Activated CD4-positive, alpha-beta T cell treated with anti-CD3 and anti-CD28 coated beads, Interleukin-2, amount 10 ng/mL, durations not matched to agents 7 days and 5 days (primary cell): ENCODE data around the gene NECTIN4. TPM values are rescaled to one million over a fixed set of nuclear protein-coding genes. Genes with fewer than 3 reads are reported as not detected.

Experiments used
- CTCF ChIA-PET: fragments of 350-600 bp; sonication (Branson Sonifier 250); formaldehyde crosslinking; loops from one replicate; lab custom pipeline; 2021; ENCODE audit warnings: antibody characterized with exemption; lab: Charles Lee
- POLR2A ChIA-PET: fragments of 350-600 bp; sonication (Branson Sonifier 250); formaldehyde crosslinking; loops from one replicate; lab custom pipeline; 2021; ENCODE audit warnings: antibody characterized with exemption; lab: Charles Lee
- DNase-seq: peaks from one replicate; pipeline ENCODE4 v3.0.0-alpha.2; 2020
- H3K27ac Mint-ChIP-seq: one replicate; pipeline ENCODE4 v1.8.0; 2021; ENCODE audit warnings: mild to moderate bottlenecking, moderate library complexity, mixed read lengths
- H3K27me3 Mint-ChIP-seq: one replicate; pipeline ENCODE4 v1.8.0; 2021; ENCODE audit warnings: mixed read lengths
- H3K36me3 Mint-ChIP-seq: one replicate; pipeline ENCODE4 v1.8.0; 2021; ENCODE audit warnings: low read depth, mixed read lengths
- H3K4me1 Mint-ChIP-seq: one replicate; pipeline ENCODE4 v1.8.0; 2021; ENCODE audit warnings: mixed read lengths
- H3K4me3 Mint-ChIP-seq: one replicate; pipeline ENCODE4 v1.8.0; 2021; ENCODE audit warnings: mild to moderate bottlenecking, moderate library complexity, mixed read lengths
- H3K9me3 Mint-ChIP-seq: one replicate; pipeline ENCODE4 v1.8.0; 2021; ENCODE audit warnings: mixed read lengths
- total RNA-seq, 2 experiments: library from RNA; stranded (reverse); gene quantifications; one replicate each; pipeline ENCODE4 v1.2.3, GENCODE V29; 2021

Gene NECTIN4
- under 1 TPM in 1 of 2 experiments, not detected in 1; 0.15 TPM for total RNA-seq

DNA sequence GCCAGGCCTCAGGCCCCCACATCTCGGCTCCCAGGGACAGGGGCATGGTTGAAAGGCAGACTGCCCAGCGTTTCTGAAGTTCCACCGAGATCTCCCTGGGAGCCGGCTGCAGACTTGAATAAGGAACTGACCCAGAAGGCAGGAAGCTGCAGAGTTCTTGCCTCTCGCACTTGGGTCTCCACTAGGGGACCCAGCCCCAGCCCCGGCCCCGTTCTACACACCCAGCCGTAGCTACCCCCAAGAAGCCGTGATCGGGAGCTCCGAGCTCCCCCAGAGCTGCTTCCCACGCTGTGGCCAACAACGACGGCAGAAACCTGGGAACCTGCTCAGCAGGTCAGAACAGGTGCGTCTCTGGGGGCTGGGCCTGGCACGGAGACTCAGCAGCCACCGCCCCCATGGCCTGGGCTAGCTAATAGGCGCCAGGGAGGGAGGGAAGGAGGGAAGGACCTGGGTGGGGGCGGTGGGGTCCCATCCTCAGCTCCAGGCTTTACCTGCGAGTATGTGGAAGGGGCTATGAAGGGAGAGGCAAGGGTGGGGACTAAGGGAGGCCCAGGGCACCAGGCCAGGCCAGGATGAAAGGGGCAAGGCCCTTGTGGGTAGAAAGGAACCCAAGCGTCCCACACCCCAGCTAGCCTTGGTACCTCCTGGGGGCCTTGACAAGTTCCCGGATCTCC lies at the start of gene NECTIN4:
Gene NECTIN4, minus strand, starts transcription at position 308 of the 674 bp plus-strand sequence. Its CDS starts 262 bp downstream, at position 46.
- H3K27me3 Mint-ChIP-seq = no peaks in the 10 kb centered on the region
- H3K9me3 Mint-ChIP-seq = no peaks in the 10 kb centered on the region
- ChIA-PET POLR2A (no interaction called here), CTCF (interaction anchor here (0.9 to 9.5 kb wide), 5 partner anchors 8 to 408 kb away, joined by 3 to 88 read pairs (median 6); partner anchors contain the start of genes ARHGAP30, KLHDC9 and TOMM40L)
- H3K36me3 Mint-ChIP-seq = no peaks in the 10 kb centered on the region
- DNase-seq = no peak
- peak within 1 kb of the TSS; percentile 55 for H3K27ac Mint-ChIP-seq
- H3K4me1 Mint-ChIP-seq = peaks cover 32% of the 10 kb centered on the region
- H3K4me3 Mint-ChIP-seq = no peak within 1 kb of the TSS

DNA sequence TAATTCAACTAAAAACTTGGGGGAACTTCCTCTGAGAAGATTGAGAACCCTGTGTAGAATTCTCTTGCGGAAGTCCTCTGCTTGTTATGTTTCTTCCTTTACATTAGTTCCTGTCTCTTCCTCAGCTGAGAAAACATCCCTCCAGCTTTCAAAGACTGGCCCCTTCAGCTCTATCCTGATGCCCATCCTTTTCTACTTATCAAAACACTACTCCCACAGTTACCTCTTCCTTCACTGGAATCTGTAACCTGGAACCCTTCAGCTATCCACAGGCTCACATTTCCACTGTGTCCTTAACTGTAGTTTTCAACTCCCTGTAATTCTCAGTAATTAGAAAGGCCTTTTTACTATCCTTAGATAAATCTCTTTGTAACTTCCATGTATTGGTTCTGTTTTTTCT lies 49.1 kb upstream of the NECTIN4 start:
- H3K4me3 Mint-ChIP-seq = no peak overlapping the region
- no peak for DNase-seq
- CTCF ChIA-PET = interaction anchor here (0.7 to 1.3 kb wide), 6 partner anchors 9 to 69 kb away, joined by 3 to 6 read pairs (median 4); partner anchors contain the start of genes ARHGAP30 and PPOX
- peaks cover 4% of the 10 kb centered on the region for H3K36me3 Mint-ChIP-seq
- H3K9me3 Mint-ChIP-seq = no peaks in the 10 kb centered on the region
- POLR2A ChIA-PET = interaction anchor here (0.6 kb wide), 1 partner anchor 68 kb away, joined by 5 read pairs; no protein-coding TSS in a partner anchor
- H3K4me1 Mint-ChIP-seq = peaks cover 13% of the 10 kb centered on the region
- H3K27me3 Mint-ChIP-seq = no peaks in the 10 kb centered on the region
- H3K27ac Mint-ChIP-seq = peak overlapping the region; percentile 58

DNA sequence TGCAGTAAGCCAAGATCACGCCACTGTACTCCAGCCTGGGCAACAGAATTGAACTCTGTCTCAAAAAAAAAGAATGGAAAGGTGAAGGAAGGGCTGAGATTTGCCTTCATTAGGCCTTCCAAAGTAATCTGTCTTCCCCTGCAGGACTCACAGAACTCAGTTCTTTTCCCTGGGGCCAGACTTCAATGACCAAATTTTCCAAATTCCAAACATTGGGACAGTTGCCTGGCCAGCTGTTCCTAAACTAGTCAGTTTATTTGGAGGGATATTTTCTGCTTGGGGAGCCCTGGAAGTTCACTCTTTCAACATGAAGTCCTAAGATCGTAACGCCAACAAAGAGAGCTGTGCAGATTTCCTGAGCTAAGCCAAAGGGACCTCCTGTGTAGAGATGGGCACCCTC lies 48.5 kb upstream of the NECTIN4 start:
- POLR2A ChIA-PET = no interaction called here
- H3K27me3 Mint-ChIP-seq = no peaks in the 10 kb centered on the region
- CTCF ChIA-PET = interaction anchor here (0.6 to 1.3 kb wide), 7 partner anchors 9 to 147 kb away, joined by 3 to 6 read pairs (median 4); partner anchors contain the start of genes ARHGAP30 and PPOX
- peaks cover 13% of the 10 kb centered on the region for H3K4me1 Mint-ChIP-seq
- DNase-seq = no peak
- H3K27ac Mint-ChIP-seq = no peak overlapping the region
- no peaks in the 10 kb centered on the region for H3K9me3 Mint-ChIP-seq
- peaks cover 4% of the 10 kb centered on the region for H3K36me3 Mint-ChIP-seq
- no peak overlapping the region for H3K4me3 Mint-ChIP-seq

DNA sequence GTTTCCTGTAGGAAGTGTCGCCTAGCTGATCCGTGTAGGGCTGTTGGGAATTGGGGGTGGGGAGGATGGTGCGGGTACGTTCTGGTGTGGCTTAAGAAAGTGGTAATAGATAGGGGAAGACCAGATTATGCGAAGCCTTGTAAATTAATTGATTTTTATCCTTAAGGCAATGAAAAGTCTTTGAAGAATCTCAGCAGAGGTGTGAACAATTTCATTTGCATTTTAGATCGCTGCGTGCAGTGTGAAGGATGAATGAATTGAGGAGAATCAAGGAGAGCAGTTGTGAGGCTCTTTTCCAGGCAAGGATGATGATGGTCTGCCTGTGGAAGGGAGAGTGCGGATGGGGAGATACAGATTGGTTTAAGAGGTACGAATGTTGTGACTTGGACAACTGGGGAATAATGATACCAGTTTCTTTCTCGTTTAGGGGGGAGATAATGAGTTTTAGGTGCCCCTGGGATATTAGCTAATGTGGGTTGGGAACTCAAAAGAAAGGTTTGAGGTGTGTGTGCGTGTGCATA lies 43.9 kb upstream of the NECTIN4 start:
- POLR2A ChIA-PET = interaction anchor here (0.6 kb wide), 1 partner anchor 16 kb away, joined by 3 read pairs; no protein-coding TSS in a partner anchor
- no peak overlapping the region for H3K4me3 Mint-ChIP-seq
- H3K4me1 Mint-ChIP-seq = peaks cover 43% of the 10 kb centered on the region
- DNase-seq = no peak
- H3K9me3 Mint-ChIP-seq = no peaks in the 10 kb centered on the region
- CTCF ChIA-PET = interaction anchor here (0.6 to 1.7 kb wide), 13 partner anchors 12 to 92 kb away, joined by 3 to 7 read pairs (median 5); partner anchors contain the start of genes NIT1, PFDN2, PPOX and TOMM40L
- no peak overlapping the region for H3K27ac Mint-ChIP-seq
- H3K36me3 Mint-ChIP-seq = peaks cover 28% of the 10 kb centered on the region
- H3K27me3 Mint-ChIP-seq = no peaks in the 10 kb centered on the region

DNA sequence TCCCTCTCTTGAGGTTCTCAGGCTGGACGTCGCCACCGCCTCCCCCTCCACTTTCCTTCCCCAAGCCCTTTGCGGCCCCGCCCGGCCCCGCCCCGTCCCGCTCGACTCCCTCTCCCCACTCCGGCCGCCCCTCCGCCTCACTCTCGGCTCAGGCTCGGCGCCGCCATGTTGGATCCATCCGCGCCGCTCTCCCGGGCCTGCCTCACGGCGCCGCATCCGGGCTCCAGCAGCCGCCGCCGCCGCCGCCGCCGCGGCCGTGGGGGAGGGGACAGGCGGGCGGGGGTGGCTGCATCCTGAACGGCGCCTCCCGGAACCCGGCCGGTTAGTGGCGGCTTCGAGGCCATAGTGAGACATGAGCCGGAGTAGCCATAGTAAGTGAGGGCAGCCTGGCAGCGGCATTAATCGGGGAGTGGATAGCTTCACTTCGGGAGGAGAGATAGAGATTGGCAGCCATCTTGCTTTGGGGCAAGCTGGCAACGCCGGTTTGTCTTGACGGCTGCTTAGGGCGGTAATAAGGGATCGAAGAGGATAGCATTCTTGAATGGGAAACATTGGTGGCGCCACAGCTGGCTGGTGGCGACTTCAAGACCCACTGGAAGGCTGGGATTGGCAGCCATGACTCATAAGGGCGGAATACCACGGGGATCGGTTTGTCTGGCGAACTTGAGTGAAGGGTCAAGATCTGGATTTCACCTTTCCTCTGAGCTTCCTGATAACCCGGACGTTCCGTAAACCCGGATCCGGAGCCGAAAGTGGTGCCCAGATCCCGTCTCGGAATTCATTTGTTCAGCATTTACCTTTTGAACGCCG lies 43.3 kb upstream of the NECTIN4 start, which contains the start of gene DEDD:
Gene DEDD, minus strand, starts transcription at position 258 of the 810 bp plus-strand sequence. CDS start 8,205 bp downstream, outside the sequence.
- Mint-ChIP-seq H3K27me3 (no peaks in the 10 kb centered on the region), H3K27ac (no peak within 1 kb of the TSS), H3K36me3 (peaks cover 32% of the 10 kb centered on the region), H3K4me1 (peaks cover 49% of the 10 kb centered on the region), H3K9me3 (no peaks in the 10 kb centered on the region), H3K4me3 (no peak within 1 kb of the TSS)
- DNase-seq = peak; percentile 93
- CTCF ChIA-PET = interaction anchor here (0.6 to 1.7 kb wide), 12 partner anchors 11 to 93 kb away, joined by 3 to 7 read pairs (median 5); partner anchors contain the start of genes NIT1, PFDN2, PPOX and TOMM40L
- POLR2A ChIA-PET = interaction anchor here (0.6 kb wide), 1 partner anchor 17 kb away, joined by 3 read pairs; no protein-coding TSS in a partner anchor

DNA sequence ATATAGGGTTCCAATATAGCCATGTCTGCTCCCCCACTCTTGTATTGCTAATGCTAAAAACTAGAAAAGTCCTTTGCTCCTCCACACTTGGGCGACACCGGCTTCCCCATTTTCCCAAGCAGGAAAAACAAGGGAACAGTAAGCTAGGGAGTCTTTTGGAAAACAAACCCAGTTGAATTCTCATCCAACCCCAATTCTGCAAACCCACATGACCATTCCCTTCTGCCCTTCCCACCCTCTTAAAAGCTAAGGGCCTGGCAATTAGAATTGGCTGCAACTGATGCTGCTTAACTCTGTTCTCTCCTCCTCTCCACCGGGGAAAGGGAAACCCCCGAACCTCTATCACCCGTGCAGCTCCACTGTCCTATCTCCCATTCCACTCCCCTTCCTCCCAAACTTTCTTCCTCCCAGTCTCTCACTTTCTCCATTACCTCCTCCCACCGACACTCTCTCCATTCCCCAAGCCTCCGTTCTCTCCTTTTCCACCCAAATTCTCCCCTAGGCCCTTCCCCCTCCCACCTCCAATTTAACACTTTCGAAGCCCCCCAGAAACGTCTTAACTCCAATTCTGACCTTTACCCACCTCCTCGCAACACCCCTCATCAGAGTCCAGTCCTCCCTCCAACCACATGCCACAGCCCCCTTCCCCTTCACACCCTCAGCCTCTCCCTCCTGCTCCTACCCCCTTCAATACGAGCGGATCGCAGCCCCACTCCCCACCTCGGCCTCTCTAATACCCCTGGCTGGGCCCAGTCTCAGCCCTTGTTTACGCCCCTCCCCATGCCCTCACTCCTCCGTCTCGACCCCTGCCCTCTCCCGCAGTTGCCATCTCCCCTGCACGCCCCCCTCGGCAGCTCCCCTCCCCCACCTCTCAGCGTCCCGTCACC lies 42.4 kb upstream of the NECTIN4 start:
- POLR2A ChIA-PET = interaction anchor here (0.9 kb wide), 1 partner anchor 22 kb away, joined by 3 read pairs; the partner anchor contains the start of gene UFC1

DNA sequence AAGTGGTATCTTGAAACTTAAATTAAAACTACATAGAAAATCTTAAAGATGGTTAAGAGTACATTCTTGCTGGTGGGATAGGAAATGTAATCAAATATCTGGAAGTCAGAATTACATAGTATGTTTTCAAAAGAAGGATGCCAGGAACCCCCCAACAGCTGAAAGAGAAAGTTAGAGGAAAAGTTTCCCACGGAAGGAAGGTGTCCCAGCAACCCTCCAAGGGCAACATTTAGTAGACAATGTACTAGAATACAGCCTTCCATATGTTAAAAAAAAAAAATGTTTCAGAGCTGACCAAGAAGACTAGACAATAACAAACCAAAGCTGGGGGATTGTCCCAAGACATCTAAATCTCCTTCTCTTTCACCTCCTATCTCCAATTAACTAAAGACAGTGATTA lies 40.9 kb upstream of the NECTIN4 start:
- Mint-ChIP-seq H3K27me3 (no peaks in the 10 kb centered on the region), H3K36me3 (peaks cover 46% of the 10 kb centered on the region), H3K4me1 (peaks cover 59% of the 10 kb centered on the region), H3K9me3 (no peaks in the 10 kb centered on the region), H3K4me3 (no peak overlapping the region), H3K27ac (no peak overlapping the region)
- ChIA-PET POLR2A (no interaction called here), CTCF (interaction anchor here (1.1 kb wide), 1 partner anchor 35 kb away, joined by 3 read pairs; no protein-coding TSS in a partner anchor)
- DNase-seq = no peak

More for the DNA sequence above, 42.4 kb upstream of the NECTIN4 start:
- DNase-seq = no peak
- H3K27me3 Mint-ChIP-seq = no peaks in the 10 kb centered on the region
- no peak overlapping the region for H3K27ac Mint-ChIP-seq
- H3K36me3 Mint-ChIP-seq = peaks cover 38% of the 10 kb centered on the region
- no peaks in the 10 kb centered on the region for H3K9me3 Mint-ChIP-seq
- peaks cover 53% of the 10 kb centered on the region for H3K4me1 Mint-ChIP-seq
- CTCF ChIA-PET = interaction anchor here (0.6 to 1.5 kb wide), 6 partner anchors 12 to 34 kb away, joined by 3 to 7 read pairs (median 4); partner anchors contain the start of gene PPOX
- H3K4me3 Mint-ChIP-seq = no peak overlapping the region

DNA sequence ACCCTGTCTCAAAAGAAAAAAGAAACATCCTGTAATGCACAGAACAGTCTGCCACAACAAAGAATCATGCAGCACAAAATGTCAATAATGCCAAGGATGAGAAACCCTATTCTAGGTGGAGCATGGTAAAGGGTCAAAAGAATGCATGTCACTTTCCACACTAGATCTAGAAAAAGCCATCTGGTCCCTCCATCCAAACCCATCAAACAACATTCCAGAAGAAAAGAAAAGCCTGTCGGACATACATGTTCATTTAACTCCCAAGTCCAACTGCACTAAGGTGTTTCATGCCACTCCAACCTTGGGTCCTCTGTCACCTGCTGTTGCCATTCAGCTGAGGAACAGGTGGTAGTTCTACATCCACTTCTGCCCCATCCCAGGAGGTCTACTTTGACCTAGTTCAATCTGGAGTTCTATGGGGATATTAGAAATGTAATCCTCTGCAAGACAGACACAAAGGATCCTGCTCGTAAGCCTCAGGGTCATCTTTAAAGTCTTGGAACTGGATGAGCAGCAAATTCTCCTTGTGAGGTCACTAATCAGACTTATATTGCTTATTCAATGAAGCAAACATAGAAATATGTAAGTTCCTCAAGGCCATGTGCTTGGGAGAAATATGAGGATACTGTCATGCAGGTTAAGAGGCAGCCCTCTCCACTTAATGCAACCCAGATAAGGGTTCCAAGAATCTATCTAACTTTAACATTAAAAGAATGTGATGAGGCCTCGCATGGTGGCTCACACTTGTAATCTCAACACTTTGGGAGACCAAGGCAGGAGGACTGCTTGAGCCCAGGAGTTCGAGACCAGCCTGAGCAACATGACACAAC lies 39.4 kb upstream of the NECTIN4 start:
- Mint-ChIP-seq H3K27ac (peak overlapping the region; percentile 7), H3K36me3 (peaks cover 51% of the 10 kb centered on the region), H3K9me3 (no peaks in the 10 kb centered on the region), H3K4me3 (no peak overlapping the region), H3K4me1 (peaks cover 56% of the 10 kb centered on the region), H3K27me3 (no peaks in the 10 kb centered on the region)
- DNase-seq = no peak
- POLR2A ChIA-PET = no interaction called here
- CTCF ChIA-PET = interaction anchor here (0.7 to 1.9 kb wide), 3 partner anchors 10 to 36 kb away, joined by 3 to 5 read pairs (median 3); no protein-coding TSS in a partner anchor

DNA sequence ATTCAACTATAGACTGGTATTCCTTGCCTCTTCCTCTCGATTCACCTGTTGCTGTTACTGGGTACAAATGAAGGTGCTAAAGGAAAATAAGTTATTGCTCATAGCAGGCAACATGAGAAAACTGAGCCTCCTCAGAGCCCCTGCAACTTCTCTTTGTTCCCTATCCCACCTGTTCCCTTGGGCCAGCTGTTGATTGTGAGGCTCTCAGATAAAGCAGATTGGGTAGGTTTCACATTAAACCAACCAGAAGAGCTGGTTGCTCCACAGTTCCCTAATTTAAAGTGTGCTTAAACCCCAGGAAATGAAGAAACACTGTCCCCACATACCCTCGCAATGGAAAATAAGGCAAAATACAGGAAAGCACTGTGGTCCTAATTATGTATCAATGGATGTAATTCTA lies 38.3 kb upstream of the NECTIN4 start:
- no peaks in the 10 kb centered on the region for H3K27me3 Mint-ChIP-seq
- ChIA-PET POLR2A (interaction anchor here (0.6 kb wide), 1 partner anchor 134 kb away, joined by 3 read pairs; no protein-coding TSS in a partner anchor), CTCF (interaction anchor here (0.6 to 1.9 kb wide), 9 partner anchors 9 to 73 kb away, joined by 3 to 5 read pairs (median 3); partner anchors contain the start of genes NIT1 and PFDN2)
- DNase-seq = no peak
- no peak overlapping the region for H3K4me3 Mint-ChIP-seq
- H3K36me3 Mint-ChIP-seq = peaks cover 58% of the 10 kb centered on the region
- peaks cover 56% of the 10 kb centered on the region for H3K4me1 Mint-ChIP-seq
- no peak overlapping the region for H3K27ac Mint-ChIP-seq
- H3K9me3 Mint-ChIP-seq = no peaks in the 10 kb centered on the region

DNA sequence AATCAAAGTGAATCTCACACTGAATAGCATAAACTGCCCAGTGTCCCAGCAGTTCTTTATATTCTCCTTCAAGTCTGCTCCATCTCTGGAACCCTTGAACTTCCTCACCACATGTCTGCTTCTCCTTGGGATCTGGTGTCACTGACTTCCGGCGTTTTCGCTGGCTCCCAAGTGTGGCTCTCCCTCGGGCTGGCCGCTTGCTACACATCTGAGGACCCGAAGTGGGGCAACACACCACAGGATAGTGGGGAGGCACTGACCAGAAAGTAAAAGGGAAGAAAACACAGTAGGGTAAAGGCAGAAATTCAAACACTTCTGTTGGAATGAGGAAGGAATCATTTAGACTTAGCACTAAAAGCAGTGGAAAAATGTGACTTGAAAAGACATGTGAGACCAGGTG lies 33.6 kb upstream of the NECTIN4 start:
- no peak overlapping the region for H3K27ac Mint-ChIP-seq
- no peak overlapping the region for H3K4me3 Mint-ChIP-seq
- ChIA-PET POLR2A (interaction anchor here (0.7 kb wide), 1 partner anchor 266 kb away, joined by 4 read pairs; no protein-coding TSS in a partner anchor), CTCF (interaction anchor here (1.2 to 1.5 kb wide), 2 partner anchors 13 to 27 kb away, joined by 3 read pairs; no protein-coding TSS in a partner anchor)
- peaks cover 59% of the 10 kb centered on the region for H3K36me3 Mint-ChIP-seq
- no peak for DNase-seq
- H3K4me1 Mint-ChIP-seq = peaks cover 51% of the 10 kb centered on the region
- no peaks in the 10 kb centered on the region for H3K9me3 Mint-ChIP-seq
- H3K27me3 Mint-ChIP-seq = no peaks in the 10 kb centered on the region
